Bronchial epithelial cell (primary cell): ENCODE results near the gene CCDC80. TPM values are rescaled to one million over a fixed set of nuclear protein-coding genes. Genes with fewer than 3 reads are reported as not detected.

ENCODE experiments used
- DNase-seq: peaks from one replicate; pipeline ENCODE4 v3.0.0-alpha.2; 2010; ENCODE audit warnings: low read depth
- FAIRE-seq: peaks from 2 replicates; lab custom pipeline; 2011; peaks lifted over from hg19 to GRCh38; lab: Jason Lieb, UNC
- H3K27me3 ChIP-seq: 2 replicates; pipeline ENCODE4 v1.5.1; 2011; ENCODE audit warnings: low read length; ENCODE audit not compliant: control insufficient read depth, insufficient read depth
- H3K36me3 ChIP-seq: 2 replicates; pipeline ENCODE4 v1.5.1; 2011; ENCODE audit warnings: low read length; ENCODE audit not compliant: control insufficient read depth, insufficient read depth
- H3K4me3 ChIP-seq: 2 replicates; pipeline ENCODE4 v1.5.1; 2011; ENCODE audit warnings: mild to moderate bottlenecking, low read depth, low read length, control low read depth
- CTCF ChIP-seq: IDR thresholded peaks from 2 replicates; pipeline ENCODE4 v1.5.1; 2011; ENCODE audit warnings: mild to moderate bottlenecking, moderate library complexity, low read length, control low read depth, inconsistent platforms; ENCODE audit not compliant: insufficient read depth, severe bottlenecking
- total RNA-seq: library from RNA; depleted of rRNA; stranded (reverse); fragments of >200 nt; gene quantifications from 2 replicates; pipeline ENCODE4 v1.2.1, GENCODE V29; 2014

CCDC80 gene
- total RNA-seq = 7.0 and 8.2 TPM in 2 replicates

- no peak for FAIRE-seq
- peak; percentile 92 for DNase-seq
- H3K36me3 ChIP-seq = no peaks in the 10 kb centered on the region
- H3K4me3 ChIP-seq = peak within 1 kb of the TSS; percentile 31
- TF ChIP-seq CTCF = no peak
- no peaks in the 10 kb centered on the region for H3K27me3 ChIP-seq
Measured at GRCh38 chr3:112640930-112641801, at the start of gene CCDC80. CCDC80 (minus strand) TSS chr3:112641143; CDS start chr3:112639905, 1,238 bp downstream.

GRCh38 chr3:112689989-112690388 lies 49.0 kb upstream of the CCDC80 start:
- Histone ChIP-seq H3K27me3 (no peaks in the 10 kb centered on the region), H3K36me3 (no peaks in the 10 kb centered on the region), H3K4me3 (no peak overlapping the region)
- FAIRE-seq (no peak), DNase-seq (no peak)
- no peak for TF ChIP-seq CTCF

- TF ChIP-seq CTCF = no peak
- H3K4me3 ChIP-seq = no peak overlapping the region
- no peak for DNase-seq
- FAIRE-seq = no peak
- no peaks in the 10 kb centered on the region for H3K36me3 ChIP-seq
- H3K27me3 ChIP-seq = no peaks in the 10 kb centered on the region
Measured at GRCh38 chr3:112689385-112689784, 48.4 kb upstream of the CCDC80 start.

GRCh38 chr3:112688819-112689218 lies 47.9 kb upstream of the CCDC80 start:
- FAIRE-seq = no peak
- Histone ChIP-seq H3K4me3 (no peak overlapping the region), H3K27me3 (no peaks in the 10 kb centered on the region), H3K36me3 (no peaks in the 10 kb centered on the region)
- TF ChIP-seq CTCF = no peak
- DNase-seq = peak; percentile 72

- Histone ChIP-seq H3K4me3 (no peak overlapping the region), H3K36me3 (no peaks in the 10 kb centered on the region), H3K27me3 (no peaks in the 10 kb centered on the region)
- DNase-seq (peak; percentile 27), FAIRE-seq (no peak)
- TF ChIP-seq CTCF = no peak
Measured at GRCh38 chr3:112688085-112688769, 47.3 kb upstream of the CCDC80 start.
